Measurements from ENCODE around the gene PARN.

PARN gene

DNA sequence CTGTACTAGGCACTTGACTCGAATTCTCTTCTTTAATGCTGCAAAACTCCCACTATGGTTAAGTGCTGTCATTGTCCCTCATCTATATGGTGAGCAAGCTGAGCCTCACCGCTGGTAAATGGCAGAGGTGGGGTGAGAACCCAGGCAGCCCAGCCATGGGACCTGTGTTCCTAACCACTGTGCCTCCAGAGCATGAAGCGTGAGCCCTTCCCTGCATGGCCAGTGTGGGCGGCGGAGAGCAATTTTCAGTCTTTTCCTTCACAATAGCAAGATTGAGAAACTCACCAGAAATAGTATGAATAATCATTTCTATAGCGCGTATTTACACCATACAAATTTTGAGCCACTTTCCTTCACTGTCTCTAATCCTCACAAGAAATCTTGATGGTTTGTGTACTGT is 11.9 kb upstream of the PARN start:
- no peak for ATAC-seq
- TF ChIP-seq TCF4 (CRISPR knock-in tag; IDR thresholded peaks at IDR 0.05; ENCODE audit: borderline replicate concordance): no peak
- TF ChIP-seq SNAI2 (CRISPR knock-in tag; IDR thresholded peaks at IDR 0.05): no peak
- no peak for TF ChIP-seq PPARA (CRISPR knock-in tag; IDR thresholded peaks at IDR 0.05; ENCODE audit: borderline replicate concordance)
- TF ChIP-seq BACH2 (CRISPR knock-in tag; IDR thresholded peaks at IDR 0.05; ENCODE audit: borderline replicate concordance): no peak
- no peak for TF ChIP-seq ZNF70 (CRISPR knock-in tag; IDR thresholded peaks at IDR 0.05)
- no peak for TF ChIP-seq ZNF8 (CRISPR knock-in tag; IDR thresholded peaks at IDR 0.05)
- TF ChIP-seq OSR1 (CRISPR knock-in tag; IDR thresholded peaks at IDR 0.05): no peak
- TF ChIP-seq, protein P1, sequence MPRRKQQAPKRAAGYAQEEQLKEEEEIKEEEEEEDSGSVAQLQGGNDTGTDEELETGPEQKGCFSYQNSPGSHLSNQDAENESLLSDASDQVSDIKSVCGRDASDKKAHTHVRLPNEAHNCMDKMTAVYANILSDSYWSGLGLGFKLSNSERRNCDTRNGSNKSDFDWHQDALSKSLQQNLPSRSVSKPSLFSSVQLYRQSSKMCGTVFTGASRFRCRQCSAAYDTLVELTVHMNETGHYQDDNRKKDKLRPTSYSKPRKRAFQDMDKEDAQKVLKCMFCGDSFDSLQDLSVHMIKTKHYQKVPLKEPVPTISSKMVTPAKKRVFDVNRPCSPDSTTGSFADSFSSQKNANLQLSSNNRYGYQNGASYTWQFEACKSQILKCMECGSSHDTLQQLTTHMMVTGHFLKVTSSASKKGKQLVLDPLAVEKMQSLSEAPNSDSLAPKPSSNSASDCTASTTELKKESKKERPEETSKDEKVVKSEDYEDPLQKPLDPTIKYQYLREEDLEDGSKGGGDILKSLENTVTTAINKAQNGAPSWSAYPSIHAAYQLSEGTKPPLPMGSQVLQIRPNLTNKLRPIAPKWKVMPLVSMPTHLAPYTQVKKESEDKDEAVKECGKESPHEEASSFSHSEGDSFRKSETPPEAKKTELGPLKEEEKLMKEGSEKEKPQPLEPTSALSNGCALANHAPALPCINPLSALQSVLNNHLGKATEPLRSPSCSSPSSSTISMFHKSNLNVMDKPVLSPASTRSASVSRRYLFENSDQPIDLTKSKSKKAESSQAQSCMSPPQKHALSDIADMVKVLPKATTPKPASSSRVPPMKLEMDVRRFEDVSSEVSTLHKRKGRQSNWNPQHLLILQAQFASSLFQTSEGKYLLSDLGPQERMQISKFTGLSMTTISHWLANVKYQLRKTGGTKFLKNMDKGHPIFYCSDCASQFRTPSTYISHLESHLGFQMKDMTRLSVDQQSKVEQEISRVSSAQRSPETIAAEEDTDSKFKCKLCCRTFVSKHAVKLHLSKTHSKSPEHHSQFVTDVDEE (CRISPR knock-in tag; IDR thresholded peaks at IDR 0.05): no peak
- TF ChIP-seq, protein P2, sequence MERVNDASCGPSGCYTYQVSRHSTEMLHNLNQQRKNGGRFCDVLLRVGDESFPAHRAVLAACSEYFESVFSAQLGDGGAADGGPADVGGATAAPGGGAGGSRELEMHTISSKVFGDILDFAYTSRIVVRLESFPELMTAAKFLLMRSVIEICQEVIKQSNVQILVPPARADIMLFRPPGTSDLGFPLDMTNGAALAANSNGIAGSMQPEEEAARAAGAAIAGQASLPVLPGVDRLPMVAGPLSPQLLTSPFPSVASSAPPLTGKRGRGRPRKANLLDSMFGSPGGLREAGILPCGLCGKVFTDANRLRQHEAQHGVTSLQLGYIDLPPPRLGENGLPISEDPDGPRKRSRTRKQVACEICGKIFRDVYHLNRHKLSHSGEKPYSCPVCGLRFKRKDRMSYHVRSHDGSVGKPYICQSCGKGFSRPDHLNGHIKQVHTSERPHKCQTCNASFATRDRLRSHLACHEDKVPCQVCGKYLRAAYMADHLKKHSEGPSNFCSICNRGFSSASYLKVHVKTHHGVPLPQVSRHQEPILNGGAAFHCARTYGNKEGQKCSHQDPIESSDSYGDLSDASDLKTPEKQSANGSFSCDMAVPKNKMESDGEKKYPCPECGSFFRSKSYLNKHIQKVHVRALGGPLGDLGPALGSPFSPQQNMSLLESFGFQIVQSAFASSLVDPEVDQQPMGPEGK (CRISPR knock-in tag; IDR thresholded peaks at IDR 0.05; ENCODE audit: borderline replicate concordance): no peak
- no peak for TF ChIP-seq ZC3H10 (CRISPR knock-in tag; IDR thresholded peaks at IDR 0.05)
- TF ChIP-seq ZFP3 (CRISPR knock-in tag; IDR thresholded peaks at IDR 0.05): no peak
- TF ChIP-seq GLIS3 (CRISPR knock-in tag; IDR thresholded peaks at IDR 0.05): no peak
- no peak for TF ChIP-seq RARB (CRISPR knock-in tag; IDR thresholded peaks at IDR 0.05)
- TF ChIP-seq ZFP30 (CRISPR knock-in tag; IDR thresholded peaks at IDR 0.05): no peak
- TF ChIP-seq, protein P3, sequence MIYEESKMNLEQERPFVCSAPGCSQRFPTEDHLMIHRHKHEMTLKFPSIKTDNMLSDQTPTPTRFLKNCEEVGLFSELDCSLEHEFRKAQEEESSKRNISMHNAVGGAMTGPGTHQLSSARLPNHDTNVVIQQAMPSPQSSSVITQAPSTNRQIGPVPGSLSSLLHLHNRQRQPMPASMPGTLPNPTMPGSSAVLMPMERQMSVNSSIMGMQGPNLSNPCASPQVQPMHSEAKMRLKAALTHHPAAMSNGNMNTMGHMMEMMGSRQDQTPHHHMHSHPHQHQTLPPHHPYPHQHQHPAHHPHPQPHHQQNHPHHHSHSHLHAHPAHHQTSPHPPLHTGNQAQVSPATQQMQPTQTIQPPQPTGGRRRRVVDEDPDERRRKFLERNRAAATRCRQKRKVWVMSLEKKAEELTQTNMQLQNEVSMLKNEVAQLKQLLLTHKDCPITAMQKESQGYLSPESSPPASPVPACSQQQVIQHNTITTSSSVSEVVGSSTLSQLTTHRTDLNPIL (CRISPR knock-in tag; IDR thresholded peaks at IDR 0.05; ENCODE audit: low read depth): no peak
- TF ChIP-seq, protein P4, sequence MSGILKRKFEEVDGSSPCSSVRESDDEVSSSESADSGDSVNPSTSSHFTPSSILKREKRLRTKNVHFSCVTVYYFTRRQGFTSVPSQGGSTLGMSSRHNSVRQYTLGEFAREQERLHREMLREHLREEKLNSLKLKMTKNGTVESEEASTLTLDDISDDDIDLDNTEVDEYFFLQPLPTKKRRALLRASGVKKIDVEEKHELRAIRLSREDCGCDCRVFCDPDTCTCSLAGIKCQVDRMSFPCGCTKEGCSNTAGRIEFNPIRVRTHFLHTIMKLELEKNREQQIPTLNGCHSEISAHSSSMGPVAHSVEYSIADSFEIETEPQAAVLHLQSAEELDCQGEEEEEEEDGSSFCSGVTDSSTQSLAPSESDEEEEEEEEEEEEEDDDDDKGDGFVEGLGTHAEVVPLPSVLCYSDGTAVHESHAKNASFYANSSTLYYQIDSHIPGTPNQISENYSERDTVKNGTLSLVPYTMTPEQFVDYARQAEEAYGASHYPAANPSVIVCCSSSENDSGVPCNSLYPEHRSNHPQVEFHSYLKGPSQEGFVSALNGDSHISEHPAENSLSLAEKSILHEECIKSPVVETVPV (CRISPR knock-in tag; IDR thresholded peaks at IDR 0.05): no peak
- no peak for TF ChIP-seq ARNTL (CRISPR knock-in tag; IDR thresholded peaks at IDR 0.05; ENCODE audit: borderline replicate concordance, low read depth)

DNA sequence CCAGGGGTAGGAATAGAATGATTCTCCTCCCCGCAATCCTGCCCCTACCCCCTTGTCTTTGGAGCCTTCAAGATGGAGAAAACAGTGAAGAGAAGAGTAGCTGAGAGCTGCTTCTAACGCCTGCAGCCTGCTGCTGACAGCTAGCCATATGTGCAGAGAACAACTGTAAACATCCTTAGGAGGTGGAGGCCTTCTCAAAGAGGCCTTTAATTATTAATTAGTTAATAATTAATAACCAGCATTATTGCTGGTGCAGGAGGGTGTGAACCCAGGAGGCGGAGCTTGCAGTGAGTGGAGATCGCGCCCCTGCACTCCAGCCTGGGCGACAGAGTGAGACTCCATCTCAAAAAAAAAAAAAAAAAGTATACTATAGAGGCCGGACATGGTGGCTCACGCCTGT is 11.1 kb upstream of the PARN start:
- no peak for ATAC-seq
- TF ChIP-seq CSDC2 (CRISPR knock-in tag; IDR thresholded peaks at IDR 0.05) (no peak), RARB (CRISPR knock-in tag; IDR thresholded peaks at IDR 0.05) (no peak), ARNTL (CRISPR knock-in tag; IDR thresholded peaks at IDR 0.05; ENCODE audit: borderline replicate concordance, low read depth) (no peak), ESRRG (CRISPR knock-in tag; IDR thresholded peaks at IDR 0.05) (no peak), TCF4 (CRISPR knock-in tag; IDR thresholded peaks at IDR 0.05; ENCODE audit: borderline replicate concordance) (no peak), ZFP30 (CRISPR knock-in tag; IDR thresholded peaks at IDR 0.05) (no peak), ZNF565 (CRISPR knock-in tag; conservative IDR thresholded peaks at IDR 0.05; ENCODE audit: low read depth) (no peak), ZNF70 (CRISPR knock-in tag; IDR thresholded peaks at IDR 0.05) (no peak), TOX (CRISPR knock-in tag; IDR thresholded peaks at IDR 0.05; ENCODE audit: borderline replicate concordance) (no peak), ZC3H10 (CRISPR knock-in tag; IDR thresholded peaks at IDR 0.05) (no peak), ZNF8 (CRISPR knock-in tag; IDR thresholded peaks at IDR 0.05) (no peak), GLIS3 (CRISPR knock-in tag; IDR thresholded peaks at IDR 0.05) (no peak), PPARA (CRISPR knock-in tag; IDR thresholded peaks at IDR 0.05; ENCODE audit: borderline replicate concordance) (no peak), BACH2 (CRISPR knock-in tag; IDR thresholded peaks at IDR 0.05; ENCODE audit: borderline replicate concordance) (no peak), SNAI2 (CRISPR knock-in tag; IDR thresholded peaks at IDR 0.05) (no peak)
- TF ChIP-seq, protein P2 (CRISPR knock-in tag; IDR thresholded peaks at IDR 0.05; ENCODE audit: borderline replicate concordance): no peak
- TF ChIP-seq, protein P4 (CRISPR knock-in tag; IDR thresholded peaks at IDR 0.05): no peak
- TF ChIP-seq, protein P5, sequence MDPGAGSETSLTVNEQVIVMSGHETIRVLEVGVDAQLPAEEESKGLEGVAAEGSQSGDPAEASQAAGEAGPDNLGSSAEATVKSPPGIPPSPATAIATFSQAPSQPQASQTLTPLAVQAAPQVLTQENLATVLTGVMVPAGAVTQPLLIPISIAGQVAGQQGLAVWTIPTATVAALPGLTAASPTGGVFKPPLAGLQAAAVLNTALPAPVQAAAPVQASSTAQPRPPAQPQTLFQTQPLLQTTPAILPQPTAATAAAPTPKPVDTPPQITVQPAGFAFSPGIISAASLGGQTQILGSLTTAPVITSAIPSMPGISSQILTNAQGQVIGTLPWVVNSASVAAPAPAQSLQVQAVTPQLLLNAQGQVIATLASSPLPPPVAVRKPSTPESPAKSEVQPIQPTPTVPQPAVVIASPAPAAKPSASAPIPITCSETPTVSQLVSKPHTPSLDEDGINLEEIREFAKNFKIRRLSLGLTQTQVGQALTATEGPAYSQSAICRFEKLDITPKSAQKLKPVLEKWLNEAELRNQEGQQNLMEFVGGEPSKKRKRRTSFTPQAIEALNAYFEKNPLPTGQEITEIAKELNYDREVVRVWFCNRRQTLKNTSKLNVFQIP (CRISPR knock-in tag; IDR thresholded peaks at IDR 0.05; ENCODE audit: borderline replicate concordance, low read depth): no peak
- TF ChIP-seq, protein P3 (CRISPR knock-in tag; IDR thresholded peaks at IDR 0.05; ENCODE audit: low read depth): no peak

Measured in SK-N-SH treated with all-trans-retinoic acid at 6 μM for 48 hours (cell line).